Germinal center (tissue), 1 donor: ENCODE results near the gene JMJD8.
A peak's percentile ranks its signal among the peaks of the same experiment; 100 is the strongest.

Experiments used
- DNase-seq: peaks from one replicate; pipeline ENCODE4 v3.0.0; 2012; ENCODE audit warnings: mixed read lengths, low spot score

JMJD8 gene

GRCh38 chr16:709566-710499, 25.7 kb upstream of the JMJD8 start:
- DNase-seq, result no peak

- no peak for DNase-seq
Measured at GRCh38 chr16:708959-709358, 24.8 kb upstream of the JMJD8 start.

- DNase-seq, result no peak
Measured at GRCh38 chr16:708019-708418, 23.9 kb upstream of the JMJD8 start.

- DNase-seq, result no peak
Measured at GRCh38 chr16:707062-707538, 23.0 kb upstream of the JMJD8 start.

- DNase-seq, result no peak
Measured at GRCh38 chr16:706189-707061, 22.3 kb upstream of the JMJD8 start.

DNA sequence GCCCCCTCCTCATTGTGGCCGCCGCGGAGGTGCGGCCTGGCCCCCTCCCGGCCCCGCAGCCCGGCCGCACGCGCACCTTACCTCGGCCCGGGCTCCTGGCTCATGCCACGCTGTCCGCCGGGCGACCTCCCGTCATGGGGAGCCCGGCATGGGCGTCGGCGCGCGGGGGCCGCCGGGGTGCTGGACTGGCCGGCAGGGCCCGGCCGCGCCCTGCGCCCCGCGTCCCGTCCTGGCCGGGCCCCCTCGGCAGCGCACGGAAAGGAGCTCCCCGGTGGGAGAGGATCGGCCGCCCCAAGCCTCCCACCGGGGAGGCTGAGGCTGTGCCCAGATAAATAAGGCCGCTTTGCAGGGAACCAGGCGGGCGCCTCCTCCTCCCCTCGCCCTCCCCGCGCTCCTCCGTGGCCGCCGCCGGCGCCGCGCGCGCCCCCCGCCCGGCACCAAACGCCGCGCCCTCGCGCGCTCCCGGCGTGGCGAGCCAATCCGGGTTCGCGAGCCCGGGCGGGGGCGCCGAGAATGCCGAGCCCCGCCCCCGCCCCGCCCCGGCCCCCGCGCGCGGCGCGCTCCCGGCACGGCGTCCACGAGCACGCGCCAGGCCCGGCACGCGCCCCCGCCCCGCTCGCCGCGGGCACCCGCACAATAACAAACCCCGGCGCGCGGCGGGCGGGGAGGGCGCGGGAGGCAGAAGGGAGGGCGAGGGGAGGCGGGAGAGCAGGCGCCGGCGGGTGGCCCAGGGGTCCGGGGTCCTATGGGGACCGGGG, 21.5 kb upstream of the JMJD8 start, which contains the start of gene FBXL16:
FBXL16 (minus strand) TSS at position 371 of the 758 bp plus-strand sequence. CDS start 8,396 bp downstream, outside the sequence.
- DNase-seq, result no peak

DNA sequence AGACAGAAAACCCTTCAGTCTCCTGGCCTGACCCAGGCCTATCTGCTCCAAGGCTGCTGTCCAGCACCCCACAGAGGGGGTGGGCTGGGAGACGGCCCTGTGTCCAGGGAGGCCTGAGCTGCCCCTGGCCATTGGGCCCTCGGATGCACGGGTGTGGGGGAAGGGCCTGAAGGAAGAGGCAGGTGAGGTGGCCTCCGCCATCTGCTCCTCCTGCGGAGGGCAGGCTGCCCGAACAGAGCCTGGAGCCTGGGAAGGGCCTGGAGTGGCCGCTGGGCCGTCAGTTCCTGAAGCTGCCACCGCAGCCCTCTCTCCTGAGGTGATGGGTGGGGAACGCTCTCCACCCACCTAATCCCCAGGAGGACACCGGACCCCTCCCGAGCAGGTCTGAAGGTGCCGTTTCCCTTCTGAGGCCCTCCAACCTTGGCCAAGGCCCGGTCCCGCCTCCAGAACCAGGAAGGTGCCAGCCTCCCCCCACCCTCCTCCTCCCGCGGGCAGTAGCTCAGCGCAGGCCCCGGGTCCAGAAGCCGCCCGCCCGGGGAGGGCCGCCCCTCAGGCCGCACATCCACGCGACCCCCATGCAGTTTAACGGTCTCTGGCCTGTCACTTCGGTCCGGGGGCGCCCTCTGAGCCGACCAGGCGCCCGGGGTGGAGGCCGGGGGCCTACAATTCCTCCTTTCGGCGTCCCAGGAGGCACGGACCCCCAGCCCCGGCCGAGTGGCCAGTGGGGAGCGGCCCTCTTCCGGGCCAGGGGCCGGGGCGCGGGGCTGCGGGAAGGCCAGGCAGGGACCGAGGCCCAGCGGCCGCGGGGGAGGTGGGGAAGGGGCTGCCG, 20.6 kb upstream of the JMJD8 start:
- no peak for DNase-seq

DNA sequence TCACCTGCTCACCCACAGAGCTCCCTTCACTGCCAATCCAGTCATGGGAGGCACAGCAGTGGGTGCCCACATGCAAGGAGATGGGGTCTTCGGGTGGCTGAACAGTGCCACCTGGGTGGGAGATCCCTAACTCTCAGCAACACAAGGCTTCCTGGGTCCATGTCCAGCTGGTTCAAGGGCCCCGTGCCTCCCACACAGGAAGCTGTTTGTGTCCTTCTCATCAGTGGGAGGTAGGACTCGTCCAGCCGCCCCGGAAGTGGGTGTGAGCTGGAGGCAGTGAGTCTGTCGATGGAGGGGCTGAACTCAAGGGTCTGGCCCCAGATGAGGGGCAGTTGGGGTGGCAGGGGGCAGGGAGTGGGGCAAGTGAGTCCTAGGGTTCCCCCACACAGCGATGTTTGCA, 19.9 kb upstream of the JMJD8 start:
- DNase-seq, result no peak

- no peak for DNase-seq
Measured at GRCh38 chr16:703406-703805, 19.3 kb upstream of the JMJD8 start.

- no peak for DNase-seq
Measured at GRCh38 chr16:702341-702740, 18.2 kb upstream of the JMJD8 start.

GRCh38 chr16:700684-701584, 16.8 kb upstream of the JMJD8 start:
- DNase-seq, result no peak

DNA sequence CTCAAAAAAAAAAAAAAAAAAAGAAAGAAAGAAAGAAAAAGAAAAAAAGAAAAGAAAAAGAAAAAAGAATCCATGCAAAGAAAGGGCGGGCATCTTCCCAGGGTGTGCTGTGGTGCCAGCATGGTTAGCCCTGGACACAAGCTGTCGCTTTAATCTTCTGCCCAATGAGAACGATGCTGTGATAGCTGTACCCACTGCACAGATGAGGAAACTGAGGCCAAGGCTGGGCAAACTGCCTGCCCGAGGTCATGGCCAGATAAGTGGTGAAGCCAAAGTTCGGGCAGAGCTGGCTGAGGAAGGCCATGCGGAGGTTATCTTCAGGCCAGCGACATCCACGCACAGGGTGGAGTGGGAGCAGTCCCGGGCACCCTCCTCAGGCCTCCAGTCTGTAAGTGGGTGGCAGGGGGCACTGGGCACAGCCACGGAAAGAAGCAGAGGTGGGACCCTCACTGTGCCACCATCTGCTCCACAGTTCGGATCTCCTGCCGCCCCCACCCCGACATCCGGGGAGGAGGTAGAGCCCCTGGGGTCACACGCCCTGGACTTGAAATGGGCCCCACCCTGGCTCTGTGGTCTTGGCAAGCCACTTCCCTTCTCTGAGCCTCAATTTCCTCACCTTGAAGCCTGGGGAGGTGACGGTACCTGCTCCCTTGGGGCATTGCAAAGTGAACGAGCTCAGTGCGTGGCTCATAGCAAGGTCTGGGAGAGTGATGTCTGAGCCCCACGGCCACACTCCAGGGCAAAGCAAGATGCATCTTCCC, 15.0 kb upstream of the JMJD8 start:
- DNase-seq, result no peak

GRCh38 chr16:695355-696089, 11.4 kb upstream of the JMJD8 start:
- peak; percentile 68 for DNase-seq

DNA sequence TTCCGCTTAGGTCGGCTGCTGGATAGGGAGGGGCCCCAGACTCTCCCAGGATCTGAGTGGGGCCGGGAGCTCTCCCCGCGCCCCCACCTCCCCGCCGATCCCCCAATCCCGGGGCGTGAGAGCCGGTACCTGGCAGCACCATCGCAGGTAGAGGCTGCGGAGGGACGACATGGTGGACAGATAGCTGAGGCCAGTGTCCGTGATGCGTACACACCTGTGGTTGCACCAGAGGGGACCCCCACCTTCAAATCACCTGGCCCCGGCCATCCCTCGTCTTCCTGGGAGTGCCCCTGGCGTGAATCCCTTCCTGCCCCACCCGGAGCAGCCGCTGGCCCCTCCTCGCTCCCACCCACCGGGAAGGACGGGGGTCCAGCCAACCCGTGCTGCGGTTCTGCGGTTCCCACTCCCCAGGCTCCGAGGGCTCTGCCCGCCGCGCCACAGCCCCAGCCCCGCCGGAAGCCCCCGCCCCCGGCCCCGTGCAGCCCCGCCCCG, 10.8 kb upstream of the JMJD8 start:
- no peak for DNase-seq

DNA sequence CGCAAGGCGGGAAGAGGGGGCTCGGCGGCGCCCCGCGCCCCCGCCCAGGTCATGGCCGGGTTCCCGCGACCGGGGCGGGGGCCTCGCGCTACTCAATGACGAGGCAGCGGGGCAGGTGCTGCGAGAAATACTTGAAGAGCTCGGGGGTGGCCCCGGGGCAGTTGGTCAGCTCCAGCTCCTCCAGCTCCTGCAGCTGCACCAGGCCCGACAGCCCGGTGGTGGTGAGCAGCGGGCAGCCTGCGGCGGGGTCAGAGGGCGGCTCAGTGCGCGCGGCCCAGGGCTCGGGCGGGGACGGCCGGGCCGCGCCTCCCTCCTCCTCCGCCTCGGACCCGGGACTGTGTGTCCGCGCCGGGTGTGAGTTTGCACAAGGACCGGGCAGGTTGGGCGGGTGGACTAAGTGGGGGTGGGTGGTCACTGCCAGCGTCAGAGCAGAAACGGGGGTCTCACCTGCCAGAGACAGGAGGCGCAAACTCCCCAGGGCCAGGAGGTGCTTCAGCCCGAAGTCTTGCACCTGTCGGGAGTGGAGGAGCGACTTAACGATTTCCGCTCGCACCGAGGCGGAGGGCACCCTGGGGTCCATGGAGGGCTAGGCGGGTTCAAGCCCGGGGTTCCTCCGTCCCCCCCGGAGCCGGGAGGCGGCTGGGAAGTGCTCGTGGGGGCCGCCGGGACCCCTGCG, 10.2 kb upstream of the JMJD8 start:
- DNase-seq, result no peak

DNA sequence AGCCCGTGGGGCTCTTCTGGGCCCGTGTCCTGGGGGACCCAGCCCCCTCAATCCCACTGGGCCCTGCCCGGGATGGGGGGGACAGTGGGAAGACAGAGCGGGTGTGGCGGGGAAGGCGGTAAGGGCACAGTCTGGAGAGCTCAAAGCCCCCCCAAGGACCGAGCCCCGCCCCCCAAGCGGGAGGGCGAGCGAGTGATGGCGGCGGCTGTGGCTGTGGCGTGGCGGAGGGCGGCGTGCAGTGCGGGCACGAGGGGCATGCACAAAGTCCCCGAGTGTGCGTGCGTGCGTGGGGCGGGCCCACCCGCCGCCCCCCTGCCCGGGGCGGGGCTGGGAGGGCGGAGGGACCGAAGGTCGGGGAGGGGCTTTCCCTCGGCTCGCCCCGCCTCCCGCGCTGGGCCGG, 9.6 kb upstream of the JMJD8 start:
- DNase-seq, result no peak

GRCh38 chr16:693364-693763, 9.2 kb upstream of the JMJD8 start:
- DNase-seq, result no peak
